GM21723 (cell line): ENCODE results near the gene CLEC4G.

ENCODE experiments used
- ATAC-seq: cut with Tn5 transposase; IDR thresholded peaks from one replicate; pipeline ENCODE4 v1.9.1; 2021; ENCODE audit warnings: mild to moderate bottlenecking, moderate library complexity; ENCODE audit not compliant: unreplicated experiment

The CLEC4G gene

GRCh38 chr19:7729831-7730285 lies 2.1 kb downstream of the CLEC4G start:
- ATAC-seq: no peak

GRCh38 chr19:7729211-7729610 lies 2.7 kb downstream of the CLEC4G start:
- no peak for ATAC-seq

- ATAC-seq: no peak
These were observed 6.1 kb downstream of the CLEC4G start for GRCh38 chr19:7725791-7726190.

GRCh38 chr19:7722231-7722651 lies 9.7 kb downstream of the CLEC4G start:
- ATAC-seq: peak; percentile 54

- no peak for ATAC-seq
These were observed 11.6 kb downstream of the CLEC4G start for GRCh38 chr19:7720351-7720750.

GRCh38 chr19:7718668-7719067 lies 13.2 kb downstream of the CLEC4G start:
- ATAC-seq: no peak

- ATAC-seq: no peak
These were observed 15.1 kb downstream of the CLEC4G start for GRCh38 chr19:7716762-7717161.

GRCh38 chr19:7715671-7716070 lies 16.2 kb downstream of the CLEC4G start:
- no peak for ATAC-seq

GRCh38 chr19:7710616-7711015 lies 21.3 kb downstream of the CLEC4G start:
- ATAC-seq: no peak

GRCh38 chr19:7709932-7710460 lies 21.9 kb downstream of the CLEC4G start:
- ATAC-seq: no peak

GRCh38 chr19:7706955-7707456 lies 24.9 kb downstream of the CLEC4G start:
- ATAC-seq: no peak

GRCh38 chr19:7706188-7706954 lies 25.5 kb downstream of the CLEC4G start:
- no peak for ATAC-seq

- ATAC-seq: peak; percentile 44
These were observed 26.3 kb downstream of the CLEC4G start for GRCh38 chr19:7705387-7706187.

GRCh38 chr19:7704280-7705060 lies 27.4 kb downstream of the CLEC4G start:
- ATAC-seq: no peak

GRCh38 chr19:7703332-7703731 lies 28.6 kb downstream of the CLEC4G start:
- no peak for ATAC-seq

GRCh38 chr19:7701654-7702457 lies 30.1 kb downstream of the CLEC4G start, which contains the start of gene FCER2:
Gene FCER2, minus strand, starts transcription at chr19:7702131. Its CDS starts 2,371 bp downstream, at chr19:7699760.
- ATAC-seq: peak; percentile 43

GRCh38 chr19:7701049-7701653 lies 30.8 kb downstream of the CLEC4G start:
- no peak for ATAC-seq

GRCh38 chr19:7699417-7700401 lies 32.2 kb downstream of the CLEC4G start:
- no peak for ATAC-seq
